HG03175 (cell line): Measurements from ENCODE around the gene TEX264.

ENCODE experiments used
- ATAC-seq: cut with Tn5 transposase; IDR thresholded peaks from one replicate; pipeline ENCODE4 v1.9.1; 2021; ENCODE audit warnings: mild to moderate bottlenecking, moderate library complexity; ENCODE audit not compliant: unreplicated experiment

The TEX264 gene

GRCh38 chr3:51691949-51692348 is 20.9 kb downstream of the TEX264 start:
- ATAC-seq: no peak

- ATAC-seq: no peak
Observed at GRCh38 chr3:51692980-51693395, 21.9 kb downstream of the TEX264 start.

GRCh38 chr3:51696954-51697353 is 25.9 kb downstream of the TEX264 start:
- ATAC-seq: no peak

- ATAC-seq: no peak
Observed at GRCh38 chr3:51698209-51698608, 27.2 kb downstream of the TEX264 start.

- no peak for ATAC-seq
Observed at GRCh38 chr3:51700403-51700802, 29.4 kb downstream of the TEX264 start.

- no peak for ATAC-seq
Observed at GRCh38 chr3:51702156-51702555, 31.1 kb downstream of the TEX264 start.

- ATAC-seq: no peak
Observed at GRCh38 chr3:51703068-51703760, 32.2 kb downstream of the TEX264 start.

- no peak for ATAC-seq
Observed at GRCh38 chr3:51703761-51704510, 32.9 kb downstream of the TEX264 start.

GRCh38 chr3:51704511-51704950 is 33.5 kb downstream of the TEX264 start:
- ATAC-seq: no peak

GRCh38 chr3:51705276-51706020 is 34.4 kb downstream of the TEX264 start:
- ATAC-seq: no peak

- no peak for ATAC-seq
Observed at GRCh38 chr3:51706021-51706485, 35.0 kb downstream of the TEX264 start.

GRCh38 chr3:51706788-51707731 is 36.0 kb downstream of the TEX264 start, which contains the start of gene GRM2:
GRM2 (plus strand) TSS chr3:51707068; CDS start chr3:51708984, 1,916 bp downstream.
- no peak for ATAC-seq

GRCh38 chr3:51708216-51708845 is 37.3 kb downstream of the TEX264 start:
- ATAC-seq: no peak

GRCh38 chr3:51709004-51709420 is 38.0 kb downstream of the TEX264 start:
- no peak for ATAC-seq

GRCh38 chr3:51709675-51710074 is 38.6 kb downstream of the TEX264 start:
- no peak for ATAC-seq

- no peak for ATAC-seq
Observed at GRCh38 chr3:51710631-51711351, 39.7 kb downstream of the TEX264 start.

GRCh38 chr3:51711352-51712037 is 40.4 kb downstream of the TEX264 start:
- no peak for ATAC-seq

- no peak for ATAC-seq
Observed at GRCh38 chr3:51712038-51712420, 41.0 kb downstream of the TEX264 start.

GRCh38 chr3:51712511-51712931 is 41.5 kb downstream of the TEX264 start:
- ATAC-seq: no peak
